HS-27A (cell line): ENCODE results near the gene FGB.
"Not testable (repeated sequence)": the region's sequence is repeated elsewhere in the genome, so short reads cannot be mapped to it uniquely, and the experiment has no call there.

ENCODE experiments used
- DNase-seq: peaks from one replicate; pipeline ENCODE4 v3.0.0-alpha.2; 2012; ENCODE audit warnings: low read depth, missing footprints

The FGB gene

DNA sequence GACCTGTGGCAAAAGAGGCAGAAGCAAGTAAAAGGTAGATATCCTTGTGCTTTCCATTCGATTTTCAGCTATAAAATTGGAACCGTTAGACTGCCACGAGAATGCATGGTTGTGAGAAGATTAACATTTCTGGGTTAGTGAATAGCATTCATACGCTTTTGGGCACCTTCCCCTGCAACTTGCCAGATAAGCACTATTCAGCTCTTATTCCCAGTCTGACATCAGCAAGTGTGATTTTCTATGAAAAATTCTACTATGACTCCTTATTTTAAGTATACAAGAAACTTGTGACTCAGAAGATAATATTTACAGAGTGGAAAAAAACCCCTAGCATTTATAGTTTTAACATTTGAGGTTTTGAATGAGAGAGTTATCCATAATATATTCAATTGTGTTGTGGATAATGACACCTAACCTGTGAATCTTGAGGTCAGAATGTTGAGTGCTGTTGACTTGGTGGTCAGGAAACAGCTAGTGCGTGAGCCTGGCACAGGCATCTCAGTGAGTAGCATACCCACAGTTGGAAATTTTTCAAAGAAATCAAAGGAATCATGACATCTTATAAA is 3.9 kb downstream of the FGB start:
- DNase-seq = no peak

DNA sequence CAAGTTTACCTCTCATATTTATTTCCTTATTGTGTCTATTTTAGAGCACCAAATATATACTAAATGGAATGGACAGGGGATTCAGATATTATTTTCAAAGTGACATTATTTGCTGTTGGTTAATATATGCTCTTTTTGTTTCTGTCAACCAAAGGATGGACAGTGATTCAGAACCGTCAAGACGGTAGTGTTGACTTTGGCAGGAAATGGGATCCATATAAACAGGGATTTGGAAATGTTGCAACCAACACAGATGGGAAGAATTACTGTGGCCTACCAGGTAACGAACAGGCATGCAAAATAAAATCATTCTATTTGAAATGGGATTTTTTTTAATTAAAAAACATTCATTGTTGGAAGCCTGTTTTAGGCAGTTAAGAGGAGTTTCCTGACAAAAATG is 6.2 kb downstream of the FGB start:
- no peak for DNase-seq

DNA sequence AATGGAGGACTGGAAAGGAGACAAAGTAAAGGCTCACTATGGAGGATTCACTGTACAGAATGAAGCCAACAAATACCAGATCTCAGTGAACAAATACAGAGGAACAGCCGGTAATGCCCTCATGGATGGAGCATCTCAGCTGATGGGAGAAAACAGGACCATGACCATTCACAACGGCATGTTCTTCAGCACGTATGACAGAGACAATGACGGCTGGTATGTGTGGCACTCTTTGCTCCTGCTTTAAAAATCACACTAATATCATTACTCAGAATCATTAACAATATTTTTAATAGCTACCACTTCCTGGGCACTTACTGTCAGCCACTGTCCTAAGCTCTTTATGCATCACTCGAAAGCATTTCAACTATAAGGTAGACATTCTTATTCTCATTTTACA is 6.8 kb downstream of the FGB start:
- no peak for DNase-seq

DNA sequence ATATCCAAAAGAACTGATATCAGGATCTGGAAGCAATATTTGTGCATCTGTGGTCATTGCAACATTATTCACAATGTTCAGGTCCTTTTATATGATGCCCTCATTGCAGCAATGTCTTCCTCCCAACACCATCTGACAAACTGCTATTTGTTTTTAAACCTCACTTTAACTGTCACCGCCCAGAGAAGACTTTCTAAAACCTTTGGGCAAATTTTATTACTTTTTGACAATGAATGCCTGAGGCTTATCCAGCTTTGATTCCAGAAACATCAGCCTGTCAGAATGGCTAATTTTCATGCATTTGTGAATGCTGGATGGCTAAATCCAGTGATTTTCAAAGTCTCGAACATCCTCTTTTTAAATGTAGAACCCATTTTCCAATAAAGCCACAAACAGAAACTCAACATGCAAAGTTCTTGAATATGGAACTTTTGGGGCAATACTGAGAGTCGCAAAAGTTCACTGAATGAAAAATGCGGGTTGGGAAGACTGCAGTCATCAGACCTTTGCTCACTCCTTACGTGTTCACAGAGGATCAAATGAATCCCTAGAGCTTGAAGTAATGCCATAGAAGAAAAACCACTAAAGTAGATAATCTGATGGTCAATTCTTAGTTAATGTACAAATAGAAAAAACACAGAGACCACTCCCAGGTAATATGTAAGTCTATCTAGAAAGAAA is 10.5 kb downstream of the FGB start:
- DNase-seq = no peak

DNA sequence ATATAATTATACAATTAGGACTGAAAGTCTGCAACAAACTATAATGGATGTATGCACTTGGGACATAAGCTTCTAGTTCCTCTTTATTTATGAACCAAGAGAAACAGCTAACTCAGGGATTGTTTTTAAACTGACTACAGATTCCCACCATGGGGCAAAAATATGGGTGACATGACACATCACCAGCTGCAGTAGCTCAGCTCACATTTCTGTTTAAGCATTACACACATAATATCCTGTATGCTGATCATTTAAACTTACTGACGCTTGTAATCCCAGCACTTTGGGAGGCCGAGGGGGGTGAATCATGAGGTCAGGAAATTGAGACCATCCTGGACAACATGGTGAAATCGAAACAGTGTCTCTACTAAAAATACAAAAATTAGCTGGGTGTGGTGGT is 11.5 kb downstream of the FGB start:
- no peak for DNase-seq

DNA sequence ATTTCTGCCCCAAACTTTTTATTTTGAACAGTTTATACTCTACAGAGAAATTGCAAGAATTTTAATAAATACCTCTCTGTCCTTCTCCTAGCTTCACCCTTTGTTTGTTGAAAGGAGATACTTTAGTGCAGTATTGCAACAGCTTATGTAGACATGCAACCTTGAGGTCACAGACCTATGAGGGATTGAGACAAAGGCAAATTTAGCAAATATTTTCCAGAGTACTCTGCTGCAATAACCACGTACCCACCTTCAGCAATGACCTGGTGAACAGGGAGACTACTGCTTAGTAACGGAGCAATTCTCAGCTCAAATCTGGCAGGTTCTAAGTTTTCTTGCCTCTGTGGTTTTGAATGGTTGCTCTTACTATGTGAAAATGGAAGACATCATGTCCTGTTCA is 14.5 kb downstream of the FGB start:
- DNase-seq = no peak

DNA sequence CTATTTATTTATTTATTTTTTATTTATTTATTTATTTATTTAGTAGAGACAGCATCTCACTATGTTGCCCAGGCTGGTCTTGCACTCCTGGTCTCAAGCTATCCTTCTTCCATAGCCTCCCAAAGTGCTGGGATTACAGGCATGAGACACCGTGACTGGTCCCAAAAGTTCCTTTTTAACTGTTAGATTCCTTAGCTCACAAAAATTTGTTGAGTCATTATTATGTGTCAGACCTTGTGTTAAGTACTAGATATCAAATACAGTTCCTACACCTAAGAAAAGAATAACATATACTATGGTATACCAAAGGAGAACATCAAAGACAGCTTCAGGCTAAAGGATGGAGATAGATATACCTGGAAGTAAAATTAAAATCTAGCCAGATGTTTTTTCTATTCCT is 16.1 kb downstream of the FGB start:
- no peak for DNase-seq

DNA sequence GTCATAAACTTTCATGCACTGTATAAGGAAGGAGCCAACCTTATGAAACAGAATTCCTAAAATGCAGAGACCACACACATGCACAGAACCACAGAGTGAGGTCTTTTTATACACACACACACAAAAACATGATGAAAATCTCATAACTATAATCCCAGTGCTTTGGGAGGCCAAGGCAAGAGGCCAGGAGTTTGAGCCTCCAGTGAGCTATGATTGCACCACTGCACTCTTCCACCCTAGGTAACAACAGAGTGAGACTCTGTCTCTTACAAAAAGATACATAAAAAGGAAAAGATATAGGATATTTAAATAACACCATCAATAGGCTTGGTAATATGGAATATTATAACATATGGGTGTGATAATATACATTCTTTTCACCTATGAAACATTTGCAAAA is 17.1 kb downstream of the FGB start:
- no peak for DNase-seq

DNA sequence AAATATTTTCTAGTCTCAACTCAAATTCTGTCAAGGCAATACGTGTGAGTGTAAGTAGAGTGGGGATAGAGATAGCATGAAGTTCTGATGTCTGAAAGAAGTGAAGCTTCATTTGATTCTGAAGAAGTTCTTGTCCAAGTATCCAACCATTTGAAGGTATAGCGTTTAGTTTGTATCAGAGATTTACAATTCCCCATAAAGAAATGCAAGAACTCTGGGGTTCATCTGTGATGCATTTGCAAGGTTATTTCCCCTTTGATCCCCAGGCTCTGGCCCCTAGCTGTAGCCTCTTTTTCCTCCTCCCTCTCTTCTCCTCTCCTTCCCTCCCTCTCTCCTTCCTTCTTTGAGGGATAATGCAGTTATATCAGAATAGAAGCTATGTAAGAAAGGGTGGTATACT is 19.9 kb downstream of the FGB start:
- no peak for DNase-seq

DNA sequence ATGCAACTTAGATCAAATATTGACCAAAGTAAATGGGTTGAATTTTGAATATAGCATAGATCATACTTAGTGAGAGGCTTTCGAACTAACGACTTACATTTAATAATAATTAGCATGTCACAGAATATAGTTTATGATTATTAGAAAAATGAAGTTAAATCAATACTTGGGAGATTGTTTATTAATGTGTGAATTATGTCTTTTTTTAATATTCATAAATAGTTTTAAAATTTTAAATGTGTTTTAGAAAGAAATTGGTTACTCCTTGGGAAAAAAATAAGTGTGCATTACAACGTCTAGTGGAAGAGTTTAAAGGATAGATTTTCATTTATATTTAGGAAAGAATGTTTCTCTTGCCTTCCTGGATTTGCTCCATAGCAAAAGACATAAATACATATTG is 20.4 kb downstream of the FGB start:
- no peak for DNase-seq

DNA sequence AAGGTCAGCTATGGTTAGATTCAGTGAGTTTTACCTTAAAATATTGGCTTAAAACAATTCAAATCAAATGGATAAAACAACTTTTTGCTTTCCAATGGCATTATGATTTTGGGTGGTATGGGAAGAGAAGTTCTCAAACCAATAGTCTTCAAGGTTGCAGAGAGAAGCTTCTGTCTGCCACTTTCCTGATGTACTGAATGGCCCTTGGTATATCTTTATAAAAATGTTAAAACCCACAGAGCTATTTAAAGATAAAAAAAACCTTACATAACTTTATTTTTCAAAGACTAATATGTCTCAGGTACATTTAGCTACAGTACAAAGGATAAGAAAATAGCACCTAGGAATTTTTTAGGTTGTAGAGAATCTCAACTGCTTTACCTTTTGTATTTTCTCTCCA is 20.9 kb downstream of the FGB start:
- no peak for DNase-seq

DNA sequence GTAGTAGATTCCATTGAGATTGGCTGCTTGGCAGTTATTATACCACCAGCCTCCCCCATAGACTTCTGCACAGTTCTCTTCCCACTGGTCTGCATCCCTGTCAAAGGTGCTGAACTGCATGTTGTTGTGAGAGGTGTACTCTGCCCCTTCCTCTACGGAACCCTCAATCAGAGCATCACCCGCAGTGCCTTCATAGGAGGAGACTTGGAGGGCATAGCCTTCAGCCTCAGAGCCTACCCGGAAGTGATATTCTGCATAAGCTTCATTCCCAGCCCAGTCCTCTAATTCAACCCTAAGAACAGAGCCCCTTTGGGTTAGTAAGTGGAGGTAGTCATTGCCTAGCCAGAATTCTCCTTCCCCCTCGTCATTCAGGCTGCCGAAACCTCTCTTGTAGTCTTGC is 21.4 kb downstream of the FGB start:
- DNase-seq = no peak

DNA sequence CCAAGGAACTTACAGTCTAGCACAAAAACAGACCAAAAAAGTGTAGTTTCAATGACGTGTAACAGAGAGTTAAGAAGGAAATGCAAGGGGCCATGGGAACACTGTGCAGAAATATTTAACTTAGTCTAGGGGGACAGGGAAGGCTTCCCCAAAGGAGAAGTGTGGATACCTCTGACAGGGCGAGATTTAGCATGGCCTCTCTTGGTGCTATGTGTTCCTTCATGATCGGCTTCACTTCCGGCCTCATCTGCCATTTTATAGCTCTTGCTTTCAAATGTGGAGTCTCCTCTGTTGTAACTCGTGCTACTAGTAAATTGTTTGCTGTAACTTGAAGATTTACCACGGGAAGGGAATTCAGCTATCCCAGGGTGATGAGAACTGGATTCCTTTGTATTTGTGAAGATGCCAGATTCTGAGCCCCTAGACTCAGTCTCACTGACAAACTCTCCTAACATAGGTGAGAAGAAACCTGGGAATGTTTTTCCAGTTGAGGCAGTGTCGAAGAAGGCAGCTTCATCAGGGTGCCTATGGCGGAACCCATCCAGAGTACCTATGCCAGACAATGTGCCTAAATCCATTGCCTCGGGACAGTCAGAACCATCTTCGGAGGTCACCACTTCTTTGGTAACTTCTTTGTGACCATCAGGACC is 22.7 kb downstream of the FGB start:
- DNase-seq = no peak

DNA sequence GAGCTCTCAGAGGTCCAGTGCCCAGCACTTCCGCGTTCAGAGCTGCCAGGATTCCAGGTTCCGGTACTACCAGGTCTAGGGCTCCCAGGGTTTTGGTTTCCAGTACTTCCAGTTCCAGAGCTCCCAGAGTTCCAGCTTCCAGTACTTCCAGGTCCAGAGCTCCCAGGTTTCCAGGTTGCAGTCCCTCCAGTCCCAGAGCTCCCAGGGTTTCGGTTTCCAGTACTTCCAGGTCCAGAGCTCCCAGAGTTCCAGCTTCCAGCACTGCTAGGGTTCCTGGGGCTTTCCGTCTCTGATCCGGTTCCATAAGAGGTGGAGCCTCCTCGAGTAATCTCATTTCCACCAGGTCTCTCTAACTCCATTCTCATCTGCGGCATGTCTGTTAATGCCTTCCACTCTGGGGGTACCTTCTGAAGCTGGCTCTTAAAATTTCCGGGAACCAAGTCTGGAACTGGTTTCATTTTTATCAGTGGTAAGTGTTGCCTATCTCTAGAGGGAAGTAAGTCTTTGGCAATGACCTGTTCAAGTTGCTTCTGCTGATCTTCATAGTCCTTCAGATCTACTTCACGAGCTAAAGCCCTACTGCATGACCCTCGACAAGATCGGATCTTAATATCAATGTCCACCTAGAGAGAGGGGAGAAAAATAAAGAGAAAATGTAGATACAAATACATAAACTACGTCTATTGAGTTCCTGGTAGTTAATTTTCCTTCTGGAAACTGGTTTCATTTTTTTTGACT is 23.7 kb downstream of the FGB start:
- no peak for DNase-seq

DNA sequence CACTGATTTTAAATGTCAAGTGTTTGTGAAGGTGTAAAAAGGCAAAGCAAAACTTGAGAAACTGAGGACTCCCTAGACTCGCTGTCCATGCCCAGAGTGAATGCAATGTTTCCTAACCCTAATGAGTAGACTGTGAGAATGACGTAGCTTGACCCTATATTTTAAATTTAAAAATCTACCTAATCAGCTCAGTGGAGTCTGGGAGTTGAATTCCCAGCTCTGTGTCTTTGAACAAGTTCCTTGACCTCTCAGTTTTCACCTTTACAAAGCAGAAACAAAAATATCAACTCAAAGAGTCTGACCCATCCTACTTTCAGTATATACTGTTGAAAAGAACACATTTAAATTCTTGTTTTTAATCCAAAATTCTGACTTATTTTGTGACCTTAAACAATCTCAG is 25.4 kb downstream of the FGB start:
- DNase-seq = no peak

DNA sequence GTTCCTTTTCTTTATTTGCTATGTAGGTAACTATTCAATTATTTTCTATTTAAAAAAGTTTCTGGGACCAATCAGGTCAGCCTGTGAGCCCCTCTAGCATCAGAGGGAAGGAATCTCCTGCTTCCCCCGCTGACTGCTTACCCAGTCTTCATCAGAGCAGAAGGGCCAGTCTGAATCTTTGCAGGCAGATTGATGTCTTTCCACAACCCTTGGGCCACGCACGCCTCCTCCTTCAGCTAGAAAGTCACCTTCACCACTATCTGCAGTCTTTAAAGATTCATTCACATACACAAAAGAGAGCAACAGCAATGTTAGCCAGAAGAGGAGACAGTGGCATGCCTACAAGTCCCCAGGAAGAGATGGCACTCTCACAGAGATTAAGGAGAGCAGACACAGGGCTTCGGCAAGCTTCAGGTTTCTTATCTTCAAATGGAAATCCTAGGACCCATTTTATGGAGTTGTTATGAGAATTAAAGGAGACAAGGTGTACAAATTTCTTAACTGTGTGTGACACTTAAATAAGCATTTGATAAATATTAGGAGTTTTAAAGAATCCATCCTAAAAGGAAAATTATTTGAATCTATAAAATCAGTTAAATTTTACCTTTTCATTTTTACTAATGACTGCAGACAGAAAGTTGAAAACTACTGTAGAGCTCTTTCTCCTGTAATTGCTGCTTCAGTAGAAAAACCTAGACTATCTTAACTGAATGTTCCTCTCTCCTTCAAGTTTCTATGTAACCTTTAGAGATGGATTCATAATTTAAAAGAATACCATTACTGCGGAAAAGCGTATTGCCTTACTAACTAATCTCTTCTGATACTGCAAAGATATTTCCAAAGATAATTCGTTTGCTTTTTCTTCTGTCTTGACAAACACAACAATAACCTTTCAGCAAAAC is 26.7 kb downstream of the FGB start:
- DNase-seq = no peak

DNA sequence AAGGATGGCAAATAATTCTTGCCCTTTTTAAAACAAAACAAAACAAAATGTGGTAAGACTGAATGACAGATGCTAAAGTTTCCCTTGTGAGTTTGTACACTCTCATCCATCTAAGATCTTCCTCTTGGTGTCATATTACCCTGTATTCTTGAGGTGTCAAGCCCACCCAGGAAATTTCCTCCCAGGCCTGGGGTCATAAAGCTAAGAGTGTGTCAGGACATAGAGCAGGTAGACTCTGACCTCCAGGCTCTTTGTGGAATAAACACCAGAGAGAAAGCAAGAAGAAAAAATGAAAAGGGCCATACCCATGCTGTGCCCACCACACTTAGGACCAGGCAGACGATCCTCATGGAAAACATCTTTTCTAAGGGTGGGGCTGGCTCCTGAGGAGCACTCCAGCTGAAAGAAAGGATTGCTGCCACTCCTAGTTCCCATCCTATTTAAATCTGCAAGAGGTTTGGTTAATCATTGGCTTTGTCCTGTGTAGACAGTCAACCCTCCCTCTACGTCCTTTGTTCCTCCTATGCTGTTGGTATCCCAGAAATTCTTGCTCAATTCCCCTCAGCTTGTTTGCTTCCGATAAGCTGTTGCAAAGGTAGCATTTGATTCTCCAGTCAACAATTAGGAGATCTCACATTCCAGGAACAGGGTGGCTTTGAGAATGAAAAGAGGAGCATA is 27.7 kb downstream of the FGB start, which contains the start of gene FGA:
TSS of gene FGA (minus strand) at position 414 of the 678 bp plus-strand sequence. CDS start at position 359, 55 bp downstream.
- DNase-seq = no peak

DNA sequence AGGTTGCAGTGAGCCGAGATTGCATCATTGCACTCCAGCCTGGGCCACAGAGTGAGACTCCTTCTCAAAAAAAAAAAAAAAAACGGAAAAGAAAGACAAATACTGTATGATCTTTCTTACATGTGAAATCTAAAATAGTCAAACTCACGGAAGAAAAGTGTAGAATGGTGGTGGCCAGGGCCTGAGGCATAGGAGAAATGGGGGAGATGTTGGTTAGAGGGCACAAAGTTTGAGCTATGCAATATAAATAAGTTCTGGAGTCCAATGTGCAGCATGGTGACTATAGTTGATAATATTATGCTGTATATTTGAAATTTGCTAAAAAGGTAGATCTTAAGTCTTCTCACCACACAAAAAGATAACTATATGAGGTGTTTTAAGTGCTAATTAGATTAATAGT is 29.1 kb downstream of the FGB start:
- DNase-seq = no peak

DNA sequence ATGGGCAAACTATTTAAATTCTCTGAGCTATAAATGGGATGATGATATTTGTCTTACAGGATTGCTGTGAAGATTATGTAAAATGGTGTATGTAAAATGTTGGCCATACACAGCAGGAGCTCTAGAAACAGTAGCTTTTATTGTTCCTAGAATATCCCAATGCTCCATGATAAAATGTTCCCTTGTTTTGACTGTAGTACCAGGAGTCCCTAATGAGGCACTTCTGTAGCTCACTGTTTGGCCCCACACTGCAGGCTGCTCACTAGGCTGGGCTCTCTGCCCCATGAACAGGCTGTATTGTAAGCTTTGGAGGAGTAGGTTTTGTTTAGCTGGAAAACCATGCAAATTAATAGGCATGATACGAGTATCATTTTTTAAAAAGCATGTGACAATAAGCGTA is 31.1 kb downstream of the FGB start:
- DNase-seq = no peak

DNA sequence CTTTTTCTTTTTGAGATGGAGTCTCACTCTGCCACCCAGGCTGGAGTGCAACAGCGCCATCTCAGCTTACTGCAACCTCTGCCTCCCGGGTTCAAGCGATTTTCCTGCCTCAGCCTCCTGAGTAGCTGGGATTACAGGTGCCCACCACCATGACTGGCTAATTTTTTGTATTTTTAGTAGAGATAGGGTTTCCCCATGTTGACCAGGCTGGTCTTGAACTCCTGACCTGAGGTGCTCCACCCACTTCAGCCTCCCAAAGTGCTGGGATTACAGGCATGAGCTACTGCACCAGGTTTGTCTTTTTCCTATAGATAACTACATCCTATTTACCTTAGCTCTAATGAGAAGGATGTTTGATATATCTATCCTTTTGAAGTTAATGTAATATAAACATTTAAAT is 31.5 kb downstream of the FGB start:
- DNase-seq = not testable (repeated sequence)

DNA sequence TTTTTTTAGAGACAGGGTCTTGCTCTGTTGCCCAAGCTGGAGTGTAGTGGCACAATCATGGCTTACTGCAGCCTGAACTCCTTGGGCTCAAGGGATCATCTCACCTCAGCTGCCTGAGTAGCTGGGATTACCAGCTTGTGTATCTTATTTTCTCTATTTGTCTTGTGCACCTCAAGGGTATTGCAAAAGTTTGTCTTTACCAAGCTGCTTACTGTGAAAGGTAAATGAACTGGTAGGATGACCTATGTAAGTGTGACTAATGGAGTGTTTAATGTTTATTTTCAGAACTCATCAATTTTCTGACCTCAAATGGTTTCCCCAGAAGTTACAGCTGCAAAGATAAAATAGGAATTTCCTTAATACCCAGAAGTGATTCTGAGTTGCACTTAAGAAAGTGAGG is 33.0 kb downstream of the FGB start:
- no peak for DNase-seq
